ENCODE results near the gene PFDN2.

- TF ChIP-seq, protein P1, sequence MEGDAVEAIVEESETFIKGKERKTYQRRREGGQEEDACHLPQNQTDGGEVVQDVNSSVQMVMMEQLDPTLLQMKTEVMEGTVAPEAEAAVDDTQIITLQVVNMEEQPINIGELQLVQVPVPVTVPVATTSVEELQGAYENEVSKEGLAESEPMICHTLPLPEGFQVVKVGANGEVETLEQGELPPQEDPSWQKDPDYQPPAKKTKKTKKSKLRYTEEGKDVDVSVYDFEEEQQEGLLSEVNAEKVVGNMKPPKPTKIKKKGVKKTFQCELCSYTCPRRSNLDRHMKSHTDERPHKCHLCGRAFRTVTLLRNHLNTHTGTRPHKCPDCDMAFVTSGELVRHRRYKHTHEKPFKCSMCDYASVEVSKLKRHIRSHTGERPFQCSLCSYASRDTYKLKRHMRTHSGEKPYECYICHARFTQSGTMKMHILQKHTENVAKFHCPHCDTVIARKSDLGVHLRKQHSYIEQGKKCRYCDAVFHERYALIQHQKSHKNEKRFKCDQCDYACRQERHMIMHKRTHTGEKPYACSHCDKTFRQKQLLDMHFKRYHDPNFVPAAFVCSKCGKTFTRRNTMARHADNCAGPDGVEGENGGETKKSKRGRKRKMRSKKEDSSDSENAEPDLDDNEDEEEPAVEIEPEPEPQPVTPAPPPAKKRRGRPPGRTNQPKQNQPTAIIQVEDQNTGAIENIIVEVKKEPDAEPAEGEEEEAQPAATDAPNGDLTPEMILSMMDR (IDR thresholded peaks at IDR 0.05): no peak
- TF ChIP-seq EP300 (IDR thresholded peaks at IDR 0.05) (no peak), POLR2A (IDR thresholded peaks at IDR 0.05) (no peak)
Observed at GRCh38 chr1:161074676-161075368, 43.0 kb downstream of the PFDN2 start.
